MM.1S (cell line): ENCODE data around the gene AEN.

ENCODE experiments used
- DNase-seq: peaks from one replicate; pipeline ENCODE4 v3.0.0-alpha.2; 2015
- H2AFZ ChIP-seq: fragments of 300-600 bp; sonication (generic); 2 replicates; pipeline ENCODE4 v1.6.0; 2016; ENCODE audit warnings: antibody characterized with exemption, low read length
- H3F3A ChIP-seq: fragments of 300-600 bp; sonication (generic); 2 replicates; pipeline ENCODE4 v1.6.1; 2016; ENCODE audit warnings: mild to moderate bottlenecking, antibody characterized with exemption, low read length, moderate library complexity, mixed read lengths; ENCODE audit not compliant: insufficient read depth
- H3K27ac ChIP-seq: fragments of 300-600 bp; sonication (generic); 2 replicates; pipeline ENCODE4 v1.5.1; 2016; ENCODE audit warnings: mild to moderate bottlenecking, low read length
- H3K27me3 ChIP-seq: fragments of 300-600 bp; sonication (generic); replicated peaks from 2 replicates; pipeline ENCODE4 v1.6.0; 2016; ENCODE audit warnings: low read length; ENCODE audit not compliant: insufficient read depth
- H3K36me3 ChIP-seq: fragments of 300-600 bp; sonication (generic); replicated peaks from 2 replicates; pipeline ENCODE4 v1.6.1; 2016; ENCODE audit warnings: mild to moderate bottlenecking, low read length, mixed read lengths; ENCODE audit not compliant: insufficient read depth
- H3K4me1 ChIP-seq: fragments of 300-600 bp; sonication (generic); 2 replicates; pipeline ENCODE4 v1.6.1; 2016; ENCODE audit warnings: low read length, mixed read lengths
- H3K4me2 ChIP-seq: fragments of 300-600 bp; sonication (generic); 2 replicates; pipeline ENCODE4 v1.6.0; 2016; ENCODE audit warnings: low read depth, low read length
- H3K4me3 ChIP-seq: fragments of 300-600 bp; sonication (generic); 2 replicates; pipeline ENCODE4 v1.5.1; 2016; ENCODE audit warnings: low read length, mixed read lengths
- H3K79me2 ChIP-seq: fragments of 300-600 bp; sonication (generic); 2 replicates; pipeline ENCODE4 v1.6.1; 2016; ENCODE audit warnings: mixed run types, low read length, mixed read lengths
- H3K9ac ChIP-seq: fragments of 300-600 bp; sonication (generic); 2 replicates; pipeline ENCODE4 v1.6.1; 2016; ENCODE audit warnings: low read length, mixed read lengths
- H3K9me2 ChIP-seq: fragments of 300-600 bp; sonication (generic); replicated peaks from 2 replicates; pipeline ENCODE4 v1.6.1; 2016; ENCODE audit warnings: mild to moderate bottlenecking, low read length, mixed read lengths; ENCODE audit not compliant: insufficient read depth
- H3K9me3 ChIP-seq: fragments of 300-600 bp; sonication (generic); replicated peaks from 2 replicates; pipeline ENCODE4 v1.6.1; 2016; ENCODE audit warnings: mild to moderate bottlenecking, low read length, mixed read lengths; ENCODE audit not compliant: insufficient read depth
- H4K20me1 ChIP-seq: fragments of 300-600 bp; sonication (generic); 2 replicates; pipeline ENCODE4 v1.6.1; 2016; ENCODE audit warnings: mild to moderate bottlenecking, low read length, moderate library complexity, mixed read lengths; ENCODE audit not compliant: insufficient read depth
- CTCF ChIP-seq: fragments of 300-600 bp; sonication (generic); IDR thresholded peaks from 2 replicates; pipeline ENCODE4 v1.5.1; 2016; ENCODE audit warnings: antibody characterized with exemption, low read length, mixed read lengths
- EZH2 ChIP-seq: fragments of 300-600 bp; sonication (generic); optimal IDR thresholded peaks from 2 replicates; pipeline ENCODE3; 2017; ENCODE audit warnings: low read depth, mild to moderate bottlenecking, antibody characterized with exemption, low read length, mixed read lengths
- EZH2phosphoT487 ChIP-seq: fragments of 300-600 bp; sonication (generic); IDR thresholded peaks from 2 replicates; pipeline ENCODE4 v1.6.1; 2018; ENCODE audit warnings: antibody characterized with exemption, low read length

AEN gene

GRCh38 chr15:88646951-88647350 is 25.8 kb downstream of the AEN start:
- Histone ChIP-seq H3K79me2 (peaks cover 50% of the 10 kb centered on the region), H3K9me3 (no peaks in the 10 kb centered on the region), H3K27ac (no peak overlapping the region), H2AFZ (no peak overlapping the region), H3K27me3 (no peaks in the 10 kb centered on the region), H3K4me2 (no peak overlapping the region), H3F3A (no peaks in the 10 kb centered on the region), H3K9me2 (no peaks in the 10 kb centered on the region), H3K36me3 (no peaks in the 10 kb centered on the region), H4K20me1 (no peaks in the 10 kb centered on the region), H3K4me1 (no peaks in the 10 kb centered on the region), H3K9ac (no peak overlapping the region), H3K4me3 (no peak overlapping the region)
- DNase-seq = no peak
- TF ChIP-seq EZH2 = no peak
- TF ChIP-seq CTCF = no peak
- no peak for TF ChIP-seq EZH2phosphoT487

GRCh38 chr15:88647351-88648105 is 26.4 kb downstream of the AEN start:
- no peak overlapping the region for H3K27ac ChIP-seq
- no peaks in the 10 kb centered on the region for H3K36me3 ChIP-seq

GRCh38 chr15:88648357-88649214 is 27.4 kb downstream of the AEN start:
- no peak overlapping the region for H3K4me2 ChIP-seq
- H3K9ac ChIP-seq = no peak overlapping the region
- H4K20me1 ChIP-seq = no peaks in the 10 kb centered on the region
- no peaks in the 10 kb centered on the region for H3K9me3 ChIP-seq
- no peak overlapping the region for H2AFZ ChIP-seq
- no peak for DNase-seq
- no peak overlapping the region for H3K27ac ChIP-seq
- no peaks in the 10 kb centered on the region for H3K9me2 ChIP-seq
- peaks cover 39% of the 10 kb centered on the region for H3K79me2 ChIP-seq
- H3K36me3 ChIP-seq = no peaks in the 10 kb centered on the region
- H3K4me3 ChIP-seq = no peak overlapping the region
- TF ChIP-seq EZH2 (no peak), CTCF (no peak), EZH2phosphoT487 (no peak)
- no peaks in the 10 kb centered on the region for H3K27me3 ChIP-seq
- H3K4me1 ChIP-seq = no peaks in the 10 kb centered on the region
- H3F3A ChIP-seq = no peaks in the 10 kb centered on the region

More at GRCh38 chr15:88647351-88648105, 26.4 kb downstream of the AEN start:
- Histone ChIP-seq H2AFZ (no peak overlapping the region), H3K4me3 (no peak overlapping the region), H3K9me2 (no peaks in the 10 kb centered on the region), H3K9ac (no peak overlapping the region), H3K27me3 (no peaks in the 10 kb centered on the region), H4K20me1 (no peaks in the 10 kb centered on the region), H3K4me2 (no peak overlapping the region), H3K9me3 (no peaks in the 10 kb centered on the region), H3F3A (no peaks in the 10 kb centered on the region), H3K4me1 (no peaks in the 10 kb centered on the region), H3K79me2 (peaks cover 44% of the 10 kb centered on the region)
- TF ChIP-seq EZH2phosphoT487 (no peak), CTCF (no peak), EZH2 (no peak)
- no peak for DNase-seq
